Colonic mucosa (tissue), 4 donors: ENCODE results near the gene FOSL1. TPM values are rescaled to one million over a fixed set of nuclear protein-coding genes. Genes with fewer than 3 reads are reported as not detected.

ENCODE experiments used
- DNase-seq: peaks from one replicate; pipeline ENCODE4 v3.0.0-alpha.2; 2020
- H3K27ac ChIP-seq: fragments of 200-600 bp; one replicate; pipeline ENCODE4 v1.8.0; 2021
- H3K27me3 ChIP-seq: fragments of 200-600 bp; one replicate; pipeline ENCODE4 v1.8.0; 2021
- H3K36me3 ChIP-seq: fragments of 200-600 bp; one replicate; pipeline ENCODE4 v1.8.0; 2021
- H3K4me1 ChIP-seq: fragments of 200-600 bp; one replicate; pipeline ENCODE4 v1.8.0; 2021; ENCODE audit warnings: mild to moderate bottlenecking
- H3K4me3 ChIP-seq: fragments of 200-600 bp; one replicate; pipeline ENCODE4 v1.8.0; 2021
- H3K9ac ChIP-seq, 2 donors: one replicate each; pipeline ENCODE4 v1.7.0; 2013; ENCODE audit warnings: control low read depth in 2 of 2, low read depth in 2 of 2, low read length in 2 of 2
- H3K9me3 ChIP-seq: fragments of 200-600 bp; one replicate; pipeline ENCODE4 v1.8.0; 2021
- CTCF ChIP-seq: fragments of 200-600 bp; IDR thresholded peaks from one replicate; pipeline ENCODE4 v1.8.0; 2022; ENCODE audit warnings: antibody characterized with exemption, mild to moderate bottlenecking
- intact Hi-C: fragments of 100-400 bp; cut with DNase I; formaldehyde crosslinking; loops from one replicate; pipeline ENCODE4 v1.14.1; 2022
- total RNA-seq, 2 donors: library from RNA; stranded (reverse); fragmentation: NEBNext Ultra II Directional in 1 of 2; extraction: Animal tissue kit (Norgen Biotek cat#: 25700) in 1 of 2; gene quantifications; one replicate each; pipeline ENCODE4 v1.2.1, GENCODE V29; 2021
- donor health status: healthy.
- donor health status: DM: no; HTN: no; CAD: no.
- donor health status: DM: no; HTN: no; CAD: no.

FOSL1 gene
- total RNA-seq, 2 donors from 2014 or later = 0.84 to 4.2 TPM

- TF ChIP-seq CTCF = no peak
- DNase-seq = peak; percentile 41
- H3K27ac ChIP-seq = no peak overlapping the region
- peak overlapping the region; percentile 98 for H3K4me3 ChIP-seq
- no peaks in the 10 kb centered on the region for H3K36me3 ChIP-seq
- no peaks in the 10 kb centered on the region for H3K27me3 ChIP-seq
- H3K4me1 ChIP-seq = peaks cover 23% of the 10 kb centered on the region
- intact Hi-C loops = no loop called here
- no peaks in the 10 kb centered on the region for H3K9me3 ChIP-seq
- H3K9ac ChIP-seq = peak overlapping the region; percentile 70 to 81
Measured at GRCh38 chr11:65920372-65920802, 20.2 kb upstream of the FOSL1 start.

GRCh38 chr11:65919573-65920371, 19.6 kb upstream of the FOSL1 start:
- intact Hi-C loops = no loop called here
- peaks cover 26% of the 10 kb centered on the region for H3K4me1 ChIP-seq
- DNase-seq = no peak

DNA sequence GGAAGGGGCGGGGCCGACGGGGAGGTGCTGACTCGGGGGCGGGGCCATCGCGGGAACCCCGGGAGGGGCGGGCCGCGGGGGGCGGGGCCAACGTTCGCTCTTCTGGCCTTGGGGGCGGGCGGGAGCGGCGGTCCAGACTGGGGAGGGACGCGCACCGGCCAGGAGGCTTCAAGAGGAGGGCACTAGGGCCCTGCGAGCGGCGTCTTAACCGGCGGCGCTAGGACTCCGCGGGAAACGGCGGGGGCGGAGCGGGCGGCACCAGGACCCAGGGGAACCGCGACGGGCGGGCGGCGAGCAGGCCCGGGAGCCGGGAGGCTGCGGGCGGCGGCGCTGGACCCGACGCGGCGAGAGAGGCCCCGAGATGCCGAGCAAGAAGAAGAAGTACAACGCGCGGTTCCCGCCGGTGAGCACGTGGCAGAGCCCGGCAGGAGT, 19.0 kb upstream of the FOSL1 start, which contains the start of gene DRAP1:
TSS of gene DRAP1 (plus strand) at position 286 of the 432 bp plus-strand sequence. CDS start at position 362, 76 bp downstream.
- Histone ChIP-seq H3K27ac (peak within 1 kb of the TSS; percentile 87), H3K36me3 (no peaks in the 10 kb centered on the region), H3K4me3 (peak within 1 kb of the TSS; percentile 98), H3K9ac (peak within 1 kb of the TSS; percentile 70 to 94), H3K27me3 (no peaks in the 10 kb centered on the region), H3K9me3 (no peaks in the 10 kb centered on the region), H3K4me1 (peaks cover 26% of the 10 kb centered on the region)
- intact Hi-C loops = no loop called here
- TF ChIP-seq CTCF = no peak
- DNase-seq = peak; percentile 98

More at GRCh38 chr11:65919573-65920371, 19.6 kb upstream of the FOSL1 start:
- no peak for TF ChIP-seq CTCF
- H3K27ac ChIP-seq = peak overlapping the region; percentile 87
- peak overlapping the region; percentile 98 for H3K4me3 ChIP-seq
- H3K27me3 ChIP-seq = no peaks in the 10 kb centered on the region
- H3K36me3 ChIP-seq = no peaks in the 10 kb centered on the region
- H3K9me3 ChIP-seq = no peaks in the 10 kb centered on the region
- H3K9ac ChIP-seq = peak overlapping the region; percentile 70 to 81

GRCh38 chr11:65918211-65919140, 18.3 kb upstream of the FOSL1 start, which contains the start of gene C11orf68:
Gene C11orf68, minus strand, starts transcription at chr11:65919062. Its CDS starts 31 bp downstream, at chr11:65919031.
- DNase-seq = no peak
- Histone ChIP-seq H3K36me3 (no peaks in the 10 kb centered on the region), H3K4me3 (peak within 1 kb of the TSS; percentile 98), H3K27me3 (no peaks in the 10 kb centered on the region), H3K9me3 (no peaks in the 10 kb centered on the region), H3K27ac (peak within 1 kb of the TSS; percentile 87), H3K9ac (peak within 1 kb of the TSS; percentile 70 to 94), H3K4me1 (peaks cover 26% of the 10 kb centered on the region)
- intact Hi-C loops = no loop called here
- TF ChIP-seq CTCF = no peak
